OCI-LY3 (cell line): Measurements from ENCODE around the gene TTC7B.
"Not testable (repeated sequence)": the region's sequence is repeated elsewhere in the genome, so short reads cannot be mapped to it uniquely, and the experiment has no call there.

Experiments
- H2AFZ ChIP-seq: fragments of 200-600, 300-600 bp; shearing (Covaris generic); 2 replicates; pipeline ENCODE4 v1.6.0; 2014; ENCODE audit warnings: antibody characterized with exemption, low read depth, low read length
- H3K27ac ChIP-seq: fragments of 200-600, 300-600 bp; sonication (generic); 2 replicates; pipeline ENCODE4 v1.5.1; 2014; ENCODE audit warnings: mild to moderate bottlenecking, low read length, moderate library complexity, mixed read lengths
- H3K27me3 ChIP-seq: fragments of 200-600, 300-600 bp; sonication (generic); 2 replicates; pipeline ENCODE4 v1.6.1; 2014; ENCODE audit warnings: low read depth, low read length, mixed read lengths
- H3K36me3 ChIP-seq: fragments of 200-600, 300-600 bp; sonication (generic); replicated peaks from 2 replicates; pipeline ENCODE3; 2014; ENCODE audit warnings: low read depth, low read length, mixed read lengths
- H3K4me1 ChIP-seq: fragments of 300-600, 200-600 bp; sonication (generic); 2 replicates; pipeline ENCODE4 v1.6.1; 2014; ENCODE audit warnings: low read length, mixed read lengths
- H3K4me2 ChIP-seq: fragments of 200-600, 300-600 bp; sonication (generic); 2 replicates; pipeline ENCODE4 v1.6.1; 2014; ENCODE audit warnings: low read length, mixed read lengths
- H3K4me3 ChIP-seq: fragments of 300-600, 200-600 bp; sonication (generic); 2 replicates; pipeline ENCODE4 v1.5.1; 2014; ENCODE audit warnings: antibody characterized with exemption, mild to moderate bottlenecking, low read length, moderate library complexity
- H3K79me2 ChIP-seq: fragments of 300-600, 200-600 bp; shearing (Covaris generic); 2 replicates; pipeline ENCODE4 v1.6.1; 2014; ENCODE audit warnings: mild to moderate bottlenecking, low read length, mixed read lengths
- H3K9ac ChIP-seq: fragments of 300-600, 200-600 bp; shearing (Covaris generic); 2 replicates; pipeline ENCODE4 v1.6.0; 2014; ENCODE audit warnings: mild to moderate bottlenecking, low read length, moderate library complexity
- H3K9me3 ChIP-seq: fragments of 200-600, 300-600 bp; shearing (Covaris generic); 2 replicates; pipeline ENCODE4 v1.6.1; 2014; ENCODE audit warnings: low read length, mixed read lengths; ENCODE audit not compliant: insufficient read depth
- H4K20me1 ChIP-seq: fragments of 200-600, 300-600 bp; sonication (generic); 2 replicates; pipeline ENCODE4 v1.6.1; 2016; ENCODE audit warnings: low read length, mixed read lengths; ENCODE audit not compliant: insufficient read depth
- CTCF ChIP-seq: fragments of 200-600, 300-600 bp; sonication (generic); IDR thresholded peaks from 2 replicates; pipeline ENCODE4 v1.5.1; 2014; ENCODE audit warnings: antibody characterized with exemption, low read length, low read depth
- EZH2phosphoT487 ChIP-seq: fragments of 200-600 bp; shearing (Covaris generic); IDR thresholded peaks from 2 replicates; pipeline ENCODE4 v1.6.1; 2018; ENCODE audit warnings: antibody characterized with exemption, mixed run types, low read depth

TTC7B gene

GRCh38 chr14:90530523-90530922, 285.7 kb downstream of the TTC7B start:
- H4K20me1 ChIP-seq, result no peaks in the 10 kb centered on the region
- TF ChIP-seq EZH2phosphoT487 (no peak), CTCF (no peak)
- H3K9me3 ChIP-seq, result 0 out of 2 replicates have a peak, but pooled peaks cover 6% of the 10 kb centered on the region
- H3K27me3 ChIP-seq, result no peaks in the 10 kb centered on the region
- H2AFZ ChIP-seq, result no peak overlapping the region
- no peak overlapping the region for H3K27ac ChIP-seq
- no peak overlapping the region for H3K9ac ChIP-seq
- no peak overlapping the region for H3K4me3 ChIP-seq
- H3K4me1 ChIP-seq, result no peaks in the 10 kb centered on the region
- H3K4me2 ChIP-seq, result no peak overlapping the region
- H3K36me3 ChIP-seq, result no peaks in the 10 kb centered on the region
- H3K79me2 ChIP-seq, result no peaks in the 10 kb centered on the region

- H3K27ac ChIP-seq, result no peak overlapping the region
- H3K36me3 ChIP-seq, result no peaks in the 10 kb centered on the region
- no peak overlapping the region for H2AFZ ChIP-seq
- H3K79me2 ChIP-seq, result no peaks in the 10 kb centered on the region
- no peaks in the 10 kb centered on the region for H3K27me3 ChIP-seq
- H3K9ac ChIP-seq, result no peak overlapping the region
- TF ChIP-seq EZH2phosphoT487 (no peak), CTCF (no peak)
- no peaks in the 10 kb centered on the region for H3K4me1 ChIP-seq
- no peaks in the 10 kb centered on the region for H4K20me1 ChIP-seq
- no peak overlapping the region for H3K4me3 ChIP-seq
- H3K9me3 ChIP-seq, result 0 out of 2 replicates have a peak, but pooled peaks cover 6% of the 10 kb centered on the region
- no peak overlapping the region for H3K4me2 ChIP-seq
Observed at GRCh38 chr14:90527978-90528377, 288.3 kb downstream of the TTC7B start.

GRCh38 chr14:90526536-90526935, 289.7 kb downstream of the TTC7B start:
- not testable (repeated sequence) for H3K79me2 ChIP-seq, H3K4me1 ChIP-seq, H3K9me3 ChIP-seq, H3K4me2 ChIP-seq, H3K4me3 ChIP-seq, H2AFZ ChIP-seq, H4K20me1 ChIP-seq, H3K9ac ChIP-seq, H3K27ac ChIP-seq, H3K27me3 ChIP-seq, H3K36me3 ChIP-seq

- not testable (repeated sequence) for H3K4me3 ChIP-seq, H3K9me3 ChIP-seq, H3K36me3 ChIP-seq, H3K79me2 ChIP-seq, H3K27me3 ChIP-seq, H3K4me2 ChIP-seq, H2AFZ ChIP-seq, H3K4me1 ChIP-seq, H3K27ac ChIP-seq, H3K9ac ChIP-seq, H4K20me1 ChIP-seq
Observed at GRCh38 chr14:90525353-90526028, 290.7 kb downstream of the TTC7B start.

GRCh38 chr14:90523961-90524875, 292.0 kb downstream of the TTC7B start:
- Histone ChIP-seq H3K4me1 (no peaks in the 10 kb centered on the region), H3K27me3 (no peaks in the 10 kb centered on the region), H3K36me3 (no peaks in the 10 kb centered on the region), H4K20me1 (no peaks in the 10 kb centered on the region), H2AFZ (no peak overlapping the region), H3K9me3 (0 out of 2 replicates have a peak, but pooled peaks cover 6% of the 10 kb centered on the region), H3K79me2 (no peaks in the 10 kb centered on the region), H3K4me2 (no peak overlapping the region), H3K4me3 (no peak overlapping the region), H3K9ac (no peak overlapping the region), H3K27ac (no peak overlapping the region)
- TF ChIP-seq CTCF (no peak), EZH2phosphoT487 (no peak)
